ENCODE data around the gene SDK1. TPM values are rescaled to one million over a fixed set of nuclear protein-coding genes. Genes with fewer than 3 reads are reported as not detected.

SDK1 gene
- total RNA-seq, 4 donors from 2014 or later: 1.3 to 5.0 (median 2.0) TPM

DNA sequence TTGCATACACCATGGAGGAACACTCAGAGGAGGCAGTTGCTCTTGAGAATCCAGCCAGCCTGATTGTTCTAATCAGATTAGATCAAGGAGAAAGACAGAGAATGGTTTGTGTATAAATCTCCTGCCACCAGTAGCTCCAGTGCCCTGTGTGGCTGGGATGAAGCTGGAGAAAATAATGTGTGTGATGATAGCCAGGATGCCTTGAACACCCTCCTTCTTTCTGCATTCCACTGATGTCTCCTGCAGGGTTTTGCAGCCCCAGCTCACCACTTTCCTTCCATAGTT, 766.4 kb downstream of the SDK1 start:
- Histone ChIP-seq H3K27ac (no peak overlapping the region), H3K36me3 (no peaks in the 10 kb centered on the region), H3K4me3 (replicated peaks in 1 of 3) (no peak overlapping the region), H3K9me3 (no peaks in the 10 kb centered on the region), H3K4me1 (no peaks in the 10 kb centered on the region), H3K27me3 (no peaks in the 10 kb centered on the region)
- no peak for DNase-seq
- TF ChIP-seq, protein P1, sequence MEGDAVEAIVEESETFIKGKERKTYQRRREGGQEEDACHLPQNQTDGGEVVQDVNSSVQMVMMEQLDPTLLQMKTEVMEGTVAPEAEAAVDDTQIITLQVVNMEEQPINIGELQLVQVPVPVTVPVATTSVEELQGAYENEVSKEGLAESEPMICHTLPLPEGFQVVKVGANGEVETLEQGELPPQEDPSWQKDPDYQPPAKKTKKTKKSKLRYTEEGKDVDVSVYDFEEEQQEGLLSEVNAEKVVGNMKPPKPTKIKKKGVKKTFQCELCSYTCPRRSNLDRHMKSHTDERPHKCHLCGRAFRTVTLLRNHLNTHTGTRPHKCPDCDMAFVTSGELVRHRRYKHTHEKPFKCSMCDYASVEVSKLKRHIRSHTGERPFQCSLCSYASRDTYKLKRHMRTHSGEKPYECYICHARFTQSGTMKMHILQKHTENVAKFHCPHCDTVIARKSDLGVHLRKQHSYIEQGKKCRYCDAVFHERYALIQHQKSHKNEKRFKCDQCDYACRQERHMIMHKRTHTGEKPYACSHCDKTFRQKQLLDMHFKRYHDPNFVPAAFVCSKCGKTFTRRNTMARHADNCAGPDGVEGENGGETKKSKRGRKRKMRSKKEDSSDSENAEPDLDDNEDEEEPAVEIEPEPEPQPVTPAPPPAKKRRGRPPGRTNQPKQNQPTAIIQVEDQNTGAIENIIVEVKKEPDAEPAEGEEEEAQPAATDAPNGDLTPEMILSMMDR (IDR thresholded peaks at IDR 0.05): no peak
- TF ChIP-seq POLR2A (IDR thresholded peaks at IDR 0.05): no peak
- intact Hi-C loops (cut with DNase I): no loop called here

DNA sequence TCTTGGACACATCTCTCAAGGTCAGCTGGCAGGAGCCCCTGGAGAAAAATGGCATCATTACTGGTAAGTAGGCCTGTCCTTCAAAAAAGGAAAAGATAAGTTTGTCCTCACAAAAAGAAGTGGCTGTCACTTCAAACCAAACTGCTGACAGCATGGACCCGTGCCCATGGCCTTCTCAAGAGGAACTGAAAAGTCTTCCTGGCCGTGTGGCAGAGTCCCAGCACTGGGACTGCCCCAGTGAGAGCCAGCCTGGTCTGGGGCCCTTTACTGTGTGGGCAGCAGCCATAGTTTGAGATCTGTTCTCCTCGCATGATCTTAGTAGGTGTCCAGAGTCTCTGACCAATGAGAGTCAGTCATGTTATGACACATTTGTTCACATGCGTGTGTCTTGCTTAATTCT, 766.8 kb downstream of the SDK1 start:
- no peaks in the 10 kb centered on the region for H3K4me1 ChIP-seq
- H3K36me3 ChIP-seq: no peaks in the 10 kb centered on the region
- intact Hi-C loops (cut with DNase I): no loop called here
- H3K27ac ChIP-seq: no peak overlapping the region
- no peaks in the 10 kb centered on the region for H3K9me3 ChIP-seq
- no peak overlapping the region for H3K4me3 ChIP-seq (replicated peaks in 1 of 3)
- TF ChIP-seq, protein P1 (IDR thresholded peaks at IDR 0.05): no peak
- TF ChIP-seq POLR2A (IDR thresholded peaks at IDR 0.05): no peak
- WGBS, 2 donors: 64 to 67% methylated on average over 4 of the region's 4 CpGs
- H3K27me3 ChIP-seq: no peaks in the 10 kb centered on the region
- no peak for DNase-seq

DNA sequence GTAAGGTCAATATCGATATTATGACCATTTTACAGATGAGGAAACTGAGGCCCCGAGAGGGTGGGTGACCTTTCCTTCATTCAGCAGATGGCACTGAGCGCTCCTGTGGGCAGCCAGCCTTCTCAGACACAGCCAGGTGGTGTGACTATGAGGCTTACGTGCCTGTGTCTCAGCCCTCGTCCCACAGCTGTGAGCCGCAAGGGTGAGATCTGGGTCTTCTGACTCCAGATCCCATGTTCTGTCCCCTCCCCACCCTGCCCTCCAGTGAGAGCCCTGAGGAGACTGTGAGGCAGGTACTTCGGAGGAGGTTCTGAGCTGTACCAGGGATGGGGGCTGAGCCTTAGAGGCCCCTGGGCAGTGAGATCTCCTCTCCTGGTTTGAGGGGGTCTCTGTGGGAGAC, 767.2 kb downstream of the SDK1 start:
- intact Hi-C loops (cut with DNase I): no loop called here

DNA sequence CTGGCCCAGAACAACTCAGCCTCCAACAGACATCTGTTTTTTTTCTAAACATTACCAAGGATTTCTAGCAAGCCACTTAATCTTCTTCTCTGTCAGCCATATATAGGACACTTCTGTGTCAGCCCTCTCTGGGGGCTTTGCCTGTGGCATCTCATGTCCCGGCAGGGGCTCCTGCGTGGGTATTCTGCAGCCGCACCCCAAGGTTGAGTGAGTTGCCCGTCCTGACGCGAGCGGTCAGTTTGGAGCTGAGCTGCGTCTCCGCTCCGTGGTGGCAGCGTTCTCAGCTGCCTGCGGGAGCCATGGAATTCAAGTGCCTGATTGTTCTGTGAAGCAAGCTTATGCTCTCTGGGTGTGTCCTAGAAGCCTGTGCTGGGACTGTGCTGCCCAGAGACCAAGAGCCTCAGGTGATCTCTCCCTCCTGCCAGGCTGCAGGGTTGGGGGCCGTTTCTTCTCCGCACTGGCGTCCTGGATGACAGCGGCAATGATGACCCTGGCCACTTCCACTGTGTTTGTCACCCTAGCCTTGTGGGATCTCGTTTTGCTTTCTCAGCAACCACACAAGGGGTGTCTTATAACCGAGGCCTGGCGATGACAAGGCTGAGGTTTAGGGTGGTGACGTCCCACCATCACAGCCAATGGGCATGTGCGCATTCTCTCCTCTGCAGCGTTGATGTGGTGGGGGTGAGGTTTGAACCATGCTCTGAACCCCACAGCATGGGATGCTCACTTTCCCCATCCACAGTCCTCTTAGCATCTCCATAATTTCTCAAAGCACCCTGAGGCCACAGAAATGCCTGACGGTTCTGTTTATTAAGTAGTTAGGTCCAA, 768.4 kb downstream of the SDK1 start:
- intact Hi-C loops (cut with DNase I): no loop called here
- 82 to 85% methylated on average over 18 to 23 of the region's 23 CpGs for WGBS, 2 donors
- TF ChIP-seq, protein P1 (IDR thresholded peaks at IDR 0.05): no peak
- no peak for TF ChIP-seq POLR2A (IDR thresholded peaks at IDR 0.05)

More for the DNA sequence above, 767.2 kb downstream of the SDK1 start:
- DNase-seq: no peak
- Histone ChIP-seq H3K4me3 (replicated peaks in 1 of 3) (no peak overlapping the region), H3K36me3 (no peaks in the 10 kb centered on the region), H3K27ac (no peak overlapping the region), H3K9me3 (no peaks in the 10 kb centered on the region), H3K4me1 (no peaks in the 10 kb centered on the region), H3K27me3 (no peaks in the 10 kb centered on the region)
- TF ChIP-seq, protein P1 (IDR thresholded peaks at IDR 0.05): no peak
- no peak for TF ChIP-seq POLR2A (IDR thresholded peaks at IDR 0.05)
- WGBS, 2 donors: 96 to 98% methylated on average over 7 of the region's 7 CpGs

DNA sequence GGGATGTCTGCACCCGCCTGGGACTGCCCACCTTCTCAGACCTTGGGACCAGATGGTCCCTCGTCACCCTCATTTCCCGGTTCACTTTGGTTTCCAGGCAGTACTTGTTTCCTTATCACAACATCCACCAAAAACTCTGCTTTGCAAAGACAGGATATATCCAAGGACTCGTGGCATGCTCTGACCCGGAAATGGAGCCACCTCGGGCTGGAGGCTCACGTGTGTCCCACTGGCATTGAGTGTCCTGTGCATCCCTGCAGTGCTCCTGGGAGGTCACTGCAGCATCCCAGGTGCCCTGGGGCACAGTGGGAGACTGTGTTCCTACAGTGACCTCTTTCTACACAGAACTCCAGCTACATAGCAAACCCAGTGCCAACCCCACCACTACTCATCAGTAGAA, 769.2 kb downstream of the SDK1 start:
- 82 to 83% methylated on average over 7 of the region's 7 CpGs for WGBS, 2 donors
- Histone ChIP-seq H3K27me3 (no peaks in the 10 kb centered on the region), H3K4me1 (no peaks in the 10 kb centered on the region), H3K36me3 (no peaks in the 10 kb centered on the region), H3K9me3 (no peaks in the 10 kb centered on the region), H3K4me3 (replicated peaks in 1 of 3) (no peak overlapping the region), H3K27ac (no peak overlapping the region)
- no peak for DNase-seq
- TF ChIP-seq, protein P1 (IDR thresholded peaks at IDR 0.05): no peak
- no peak for TF ChIP-seq POLR2A (IDR thresholded peaks at IDR 0.05)
- intact Hi-C loops (cut with DNase I): no loop called here

More for the DNA sequence above, 768.4 kb downstream of the SDK1 start:
- Histone ChIP-seq H3K36me3 (no peaks in the 10 kb centered on the region), H3K27ac (no peak overlapping the region), H3K27me3 (no peaks in the 10 kb centered on the region), H3K9me3 (no peaks in the 10 kb centered on the region), H3K4me1 (no peaks in the 10 kb centered on the region), H3K4me3 (replicated peaks in 1 of 3) (no peak overlapping the region)
- no peak for DNase-seq
